ENCODE measurements around the gene TRERF1.
"Not testable (repeated sequence)": the region's sequence is repeated elsewhere in the genome, so short reads cannot be mapped to it uniquely, and the experiment has no call there.

TRERF1 gene

GRCh38 chr6:42216495-42216894, 235.2 kb downstream of the TRERF1 start:
- not testable (repeated sequence) for DNase-seq

- DNase-seq = no peak
These were observed 239.3 kb downstream of the TRERF1 start for GRCh38 chr6:42212442-42212841.

- DNase-seq = no peak
These were observed 240.0 kb downstream of the TRERF1 start for GRCh38 chr6:42211726-42212125.

DNA sequence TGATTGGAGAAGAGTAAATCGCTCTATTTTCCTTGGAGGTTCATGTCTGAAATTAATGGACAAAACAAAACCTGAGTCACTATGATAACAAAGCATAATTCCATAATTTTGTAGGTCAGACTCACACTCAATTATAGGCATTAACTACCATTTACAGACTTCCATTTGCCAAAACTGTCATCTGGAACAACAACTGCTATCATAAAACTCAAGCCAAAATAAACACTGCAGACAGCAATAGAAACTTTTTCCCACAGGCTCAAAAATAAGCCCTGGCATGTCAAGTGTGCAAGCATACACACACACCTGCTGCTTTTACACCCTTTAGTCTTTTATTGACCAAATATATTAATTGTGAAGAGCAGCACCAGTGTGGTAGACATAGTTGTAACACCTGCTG, 241.2 kb downstream of the TRERF1 start:
- DNase-seq = peak; percentile 94

DNA sequence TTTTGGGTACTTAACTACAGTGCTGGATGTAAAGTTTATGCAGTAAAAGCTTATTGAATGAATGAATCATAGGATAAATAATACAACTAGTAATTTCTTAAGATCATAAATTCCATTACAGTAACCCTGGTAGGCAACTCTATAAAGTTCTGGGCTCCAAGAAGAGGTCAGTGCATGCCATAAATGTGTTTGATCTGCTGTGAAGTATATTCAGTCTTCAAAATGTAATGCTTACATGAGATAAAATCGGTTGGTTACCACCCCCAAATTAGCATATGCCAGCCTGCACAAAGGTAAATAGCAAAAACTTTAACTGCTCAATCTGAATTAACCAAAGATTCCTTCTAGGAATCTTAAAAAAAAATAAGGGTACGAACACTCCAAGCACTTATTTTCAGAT, 244.2 kb downstream of the TRERF1 start:
- not testable (repeated sequence) for DNase-seq

DNA sequence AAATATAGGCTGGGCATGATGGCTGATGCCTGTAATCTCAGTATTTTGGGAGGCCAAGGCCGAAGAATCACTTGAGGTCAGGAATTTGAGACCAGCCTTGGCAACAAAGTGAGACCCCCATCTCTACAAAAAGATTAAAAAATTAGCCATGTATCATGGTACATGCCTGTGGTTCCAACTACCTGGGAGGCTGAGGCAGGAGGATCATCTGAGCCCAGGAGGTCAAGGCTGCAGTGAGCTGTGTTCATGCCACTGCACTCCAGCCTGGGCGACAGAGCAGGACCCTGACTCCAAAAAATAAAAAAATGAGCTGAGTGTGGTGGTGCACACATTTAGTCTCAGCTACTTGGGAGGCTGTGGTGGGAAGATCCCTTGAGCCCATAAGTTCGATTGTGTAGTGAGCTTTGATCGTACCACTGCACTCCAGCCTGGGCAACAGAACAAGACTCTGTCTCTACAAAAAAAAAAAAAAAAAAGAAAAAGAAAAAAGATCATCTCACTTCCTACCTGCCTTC, 246.9 kb downstream of the TRERF1 start:
- no peak for DNase-seq

GRCh38 chr6:42203183-42203582, 248.5 kb downstream of the TRERF1 start:
- no peak for DNase-seq

- DNase-seq = not testable (repeated sequence)
These were observed 249.4 kb downstream of the TRERF1 start for GRCh38 chr6:42202131-42202915.

GRCh38 chr6:42201382-42201781, 250.3 kb downstream of the TRERF1 start:
- DNase-seq = no peak

DNA sequence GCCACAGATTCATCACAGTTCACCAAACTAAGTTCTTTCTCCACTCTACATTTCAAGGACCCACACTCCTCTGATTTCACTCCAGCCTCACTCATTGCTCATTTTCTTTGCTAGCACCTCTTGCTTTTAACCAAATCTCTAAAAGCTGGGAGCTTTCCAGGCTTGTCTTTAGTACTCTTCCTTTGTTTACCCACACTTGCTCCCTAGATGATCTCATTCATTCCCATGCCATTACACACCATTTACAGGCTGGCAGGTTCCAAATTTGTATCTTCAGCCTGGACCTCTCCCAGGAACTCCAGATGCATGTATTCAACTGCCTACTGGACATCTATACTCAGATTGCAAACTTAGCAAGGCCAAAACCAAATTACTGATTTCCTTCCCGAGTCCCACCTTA, 251.7 kb downstream of the TRERF1 start:
- no peak for DNase-seq

- DNase-seq = no peak
These were observed 252.4 kb downstream of the TRERF1 start for GRCh38 chr6:42199106-42199981.

DNA sequence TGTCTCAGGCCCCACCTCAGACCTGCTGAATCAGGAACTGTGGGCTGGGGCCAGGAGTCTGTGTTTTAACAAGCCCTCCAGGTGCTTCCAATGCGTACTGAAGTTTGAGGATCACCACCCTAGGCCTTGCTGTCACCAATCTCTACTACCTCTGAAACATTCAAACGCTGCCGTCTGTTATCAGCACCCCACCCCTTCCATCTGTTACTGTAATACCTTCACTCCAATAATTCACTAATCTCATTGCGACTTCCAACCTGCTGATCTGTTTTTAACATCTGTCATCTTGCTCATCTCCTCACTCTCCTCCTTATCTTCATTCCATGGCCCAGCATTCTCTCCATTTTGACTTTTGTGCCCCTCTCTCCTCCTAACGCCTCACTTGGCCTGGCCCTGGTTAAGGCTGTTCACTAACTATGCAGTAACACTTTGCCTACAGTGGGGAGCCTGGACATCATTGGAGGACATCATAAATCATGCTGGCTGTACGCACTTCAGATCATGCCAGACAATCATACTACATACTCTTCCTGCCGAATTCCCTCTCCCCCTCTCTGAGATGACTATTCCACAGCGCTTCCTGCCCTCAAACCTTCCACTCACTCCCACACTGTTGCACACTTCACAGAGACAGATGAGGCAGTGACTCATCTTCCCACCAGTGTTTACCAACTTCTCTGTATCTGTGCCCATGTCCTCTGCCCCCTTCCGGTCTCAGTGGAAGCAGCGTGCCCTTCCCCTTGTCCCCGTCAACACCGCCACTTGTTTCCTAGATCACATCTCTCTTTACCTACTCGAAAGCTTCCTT, 254.0 kb downstream of the TRERF1 start:
- DNase-seq = no peak

GRCh38 chr6:42195415-42195814, 256.3 kb downstream of the TRERF1 start:
- DNase-seq = no peak

DNA sequence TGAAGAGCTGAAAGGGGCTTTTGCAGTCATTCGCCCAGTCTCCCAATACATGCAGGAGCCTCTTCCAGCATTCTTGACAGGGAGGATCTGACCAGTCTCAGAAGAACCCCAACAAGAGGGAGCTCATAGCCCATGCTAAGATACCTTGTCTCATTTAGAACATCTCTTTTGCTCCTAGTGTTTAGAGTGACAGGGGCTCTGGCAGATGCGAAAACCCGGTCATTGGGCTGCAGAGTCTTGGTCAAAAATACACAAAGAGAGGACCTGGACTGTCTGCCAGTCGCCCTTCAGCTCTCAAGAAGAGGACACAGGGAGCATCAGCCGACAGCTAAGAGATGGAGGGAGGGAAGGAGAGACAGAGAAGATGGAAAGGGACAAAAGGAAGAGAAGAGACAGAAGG, 257.7 kb downstream of the TRERF1 start:
- DNase-seq = no peak

DNA sequence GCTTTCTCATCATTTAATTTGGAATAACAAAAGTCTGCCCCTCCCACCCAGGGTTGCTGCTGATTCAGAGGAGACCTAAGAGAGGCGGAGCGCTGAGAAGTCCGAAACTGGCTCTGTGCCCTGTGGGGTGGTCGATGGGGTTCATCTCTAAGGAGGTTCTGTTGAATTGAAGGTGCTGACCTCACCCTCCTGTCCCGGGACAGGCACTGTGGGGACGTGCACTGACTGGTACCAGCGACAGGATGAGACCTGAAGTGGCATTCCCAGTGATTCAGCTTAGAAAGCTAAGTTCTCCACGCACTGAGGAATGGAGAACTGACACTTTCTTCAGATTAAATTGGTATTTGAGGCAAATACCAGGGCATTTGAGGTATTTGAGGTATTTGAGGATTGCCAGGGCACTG, 258.2 kb downstream of the TRERF1 start:
- no peak for DNase-seq

GRCh38 chr6:42192385-42192784, 259.3 kb downstream of the TRERF1 start:
- not testable (repeated sequence) for DNase-seq

DNA sequence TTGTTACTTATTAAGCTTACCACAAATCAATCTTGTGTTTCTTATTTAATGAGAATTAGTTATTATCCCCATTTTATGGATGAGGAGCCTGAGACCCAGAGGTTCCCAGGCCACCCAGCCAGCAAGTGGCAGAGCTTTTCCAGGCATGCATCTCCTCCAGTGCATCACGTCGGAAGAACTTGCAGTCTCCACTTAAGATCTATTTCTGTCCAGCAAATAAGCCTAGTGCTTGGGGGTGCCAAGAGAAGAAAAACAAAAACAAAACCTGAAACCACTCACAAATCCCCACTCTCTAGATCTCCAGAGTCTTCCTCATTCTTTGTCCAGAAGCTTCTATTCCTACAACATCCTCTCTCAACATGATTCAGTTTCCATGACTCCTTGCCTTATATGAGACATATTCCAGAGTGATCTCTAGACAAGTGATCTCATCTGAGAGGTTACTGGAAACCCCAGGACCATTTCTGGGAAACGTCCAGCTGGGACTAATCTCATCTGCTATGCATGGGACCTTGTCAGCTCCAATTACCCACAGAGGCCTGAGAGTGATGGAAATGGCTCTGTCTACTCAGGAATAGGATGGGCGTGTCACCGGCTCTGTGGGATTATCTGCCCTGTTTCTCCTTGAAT, 261.1 kb downstream of the TRERF1 start:
- DNase-seq = no peak

DNA sequence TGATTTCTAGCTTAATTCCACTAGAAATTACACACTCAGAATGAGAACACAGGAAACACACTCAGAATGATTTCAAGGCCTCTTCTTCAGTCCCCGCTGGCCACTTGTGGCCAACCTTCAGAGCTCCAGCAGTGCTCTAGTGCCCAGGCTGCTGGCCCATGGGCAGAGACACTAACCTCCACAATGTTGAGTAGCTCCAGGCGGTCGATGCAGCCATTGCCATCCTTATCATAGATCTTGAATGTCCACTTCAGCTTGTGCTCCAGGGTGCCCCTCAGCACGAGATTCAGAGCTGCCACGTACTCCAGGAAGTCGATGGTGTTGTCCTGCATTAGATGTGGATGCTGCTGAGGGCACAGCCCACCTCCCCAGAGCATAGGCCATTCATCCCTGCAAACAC, 263.3 kb downstream of the TRERF1 start:
- no peak for DNase-seq

DNA sequence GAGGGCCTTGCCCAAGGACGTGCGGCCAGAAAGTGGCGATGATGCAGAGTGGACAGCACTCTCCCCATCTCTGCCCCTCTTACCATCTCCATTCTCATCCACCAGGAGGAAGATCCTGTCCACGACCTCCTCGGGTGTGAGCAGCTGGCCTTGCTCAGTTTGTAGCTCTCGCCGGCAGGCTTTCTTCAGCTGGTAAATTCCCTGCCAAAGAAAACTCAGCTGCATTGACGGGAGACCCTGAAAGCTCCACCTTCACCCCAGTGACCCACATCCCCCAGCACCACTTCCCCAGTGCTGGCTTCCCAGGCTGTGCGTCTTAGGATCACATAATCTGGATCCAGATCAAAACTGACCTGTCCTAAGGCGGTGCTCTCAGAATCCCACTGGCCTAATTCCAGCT, 266.1 kb downstream of the TRERF1 start:
- DNase-seq = no peak

DNA sequence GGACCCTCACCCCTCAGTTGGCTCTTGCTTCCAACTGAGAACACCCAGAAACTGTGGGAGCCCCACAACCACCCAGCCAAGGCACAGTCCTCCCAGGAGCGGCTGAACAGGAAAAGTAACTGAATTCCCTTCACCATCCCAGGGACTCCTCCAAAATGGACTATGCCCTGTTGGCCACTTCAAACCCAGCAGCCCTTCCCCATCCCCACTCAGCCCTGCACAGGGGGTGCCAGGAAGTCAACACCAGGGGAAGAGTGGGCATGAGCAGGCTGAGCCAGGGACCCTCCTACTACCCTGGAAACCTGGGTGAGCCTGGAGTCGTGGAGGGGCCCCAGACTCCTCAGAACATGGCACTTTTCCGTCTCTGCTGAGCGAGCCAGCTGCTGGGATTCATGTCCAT, 267.3 kb downstream of the TRERF1 start:
- DNase-seq = no peak

DNA sequence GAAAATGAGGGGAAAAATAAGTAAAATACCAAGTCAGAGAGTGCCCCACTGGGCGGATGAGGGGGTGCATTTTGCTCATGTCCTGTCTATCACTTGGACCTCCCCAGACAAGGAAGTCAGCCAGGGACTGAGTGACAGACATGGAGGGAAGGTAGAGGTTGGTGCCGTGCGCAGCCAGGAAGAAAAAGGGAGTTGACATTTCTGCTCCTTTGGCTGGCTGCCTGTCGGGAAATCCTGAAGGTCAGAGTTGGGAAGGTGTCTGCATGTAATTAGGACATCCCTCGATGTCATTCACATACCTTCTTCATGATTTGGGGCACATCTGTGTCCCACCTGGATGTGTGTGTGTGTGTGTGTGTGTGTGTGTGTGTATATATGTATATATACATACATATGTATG, 269.6 kb downstream of the TRERF1 start:
- DNase-seq = no peak

DNA sequence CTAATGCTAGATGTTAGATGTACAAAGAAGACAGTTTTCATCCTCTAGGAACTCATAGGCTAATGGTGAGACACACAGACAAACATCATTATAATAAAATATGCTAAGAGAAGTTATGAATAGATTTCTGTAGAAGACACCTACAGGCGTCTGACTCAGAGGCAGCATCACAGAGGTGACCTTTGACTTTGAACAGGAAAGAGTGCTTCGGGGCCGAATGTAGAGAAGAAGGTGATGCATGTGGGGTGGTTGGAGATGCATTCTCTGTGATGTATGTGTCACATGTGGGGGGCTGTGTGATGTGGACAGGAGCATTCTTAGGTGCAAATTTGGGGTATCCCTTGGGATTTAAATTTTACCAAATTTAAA, 271.8 kb downstream of the TRERF1 start:
- DNase-seq = no peak

Measured in NCI-H774 (cell line).